K562 (cell line): ENCODE measurements around the gene EEF1A2. TPM values are rescaled to one million over a fixed set of nuclear protein-coding genes. Genes with fewer than 3 reads are reported as not detected.

Source experiments
- ATAC-seq: fragments of 200-7000 bp; cut with Tn5 transposase; 3 replicates; pipeline ENCODE4 v1.9.1; 2020; ENCODE audit warnings: moderate library complexity
- BruUV-seq: library from RNA; stranded (reverse); fragments of 400-500 nt; replicated peaks from 2 replicates; lab custom pipeline; 2021; lab: Mats Ljungman, UMichigan
- CTCF ChIA-PET: fragments of 300-600 bp; formaldehyde crosslinking; extraction: SDS; loops from one replicate; lab custom pipeline; 2021; ENCODE audit warnings: low intra/inter-chr PET ratio; lab: Yijun Ruan, JAX
- POLR2A ChIA-PET: fragments of 300-600, 350-650 bp; sonication (Branson Sonifier 250); formaldehyde crosslinking; extraction: SDS; loops from one replicate; lab custom pipeline; 2021; ENCODE audit warnings: antibody characterized with exemption, inconsistent platforms; lab: Yijun Ruan, JAX
- DNase-seq, 4 experiments: peaks; one replicate each; pipeline versions ENCODE4 v3.0.0 to v3.0.0-alpha.2; 2011 to 2018; ENCODE audit warnings: low spot score in 3 of 4, mixed read lengths in 3 of 4; ENCODE audit errors: extremely low read depth in 1 of 4
- FAIRE-seq: peaks from 2 replicates; lab custom pipeline; 2011; peaks lifted over from hg19 to GRCh38; lab: Jason Lieb, UNC
- H2AFZ ChIP-seq: 2 replicates; pipeline ENCODE4 v1.6.0; 2011; ENCODE audit warnings: low read depth, low read length, control low read depth, inconsistent platforms
- H3K27ac ChIP-seq: fragments of 200-600 bp; 3 replicates; pipeline ENCODE4 v1.8.0; 2011; ENCODE audit warnings: low read depth, mild to moderate bottlenecking, control low read depth, inconsistent platforms, low read length, moderate library complexity, mixed read lengths; ENCODE audit errors: extremely low read depth
- H3K27me3 ChIP-seq, 2 experiments: fragments of 300-600 bp in 1 of 2; 2 replicates in 1 of 2; 3 replicates in 1 of 2; pipeline versions ENCODE4 v1.6.0 to v1.8.0; 2011; ENCODE audit warnings: inconsistent platforms in 2 of 2, low read length in 2 of 2, mild to moderate bottlenecking in 1 of 2, mixed read lengths in 1 of 2, moderate library complexity in 1 of 2; ENCODE audit not compliant: control insufficient read depth in 2 of 2, insufficient read depth in 2 of 2
- H3K36me3 ChIP-seq: fragments of 300-600 bp; 3 replicates; pipeline ENCODE4 v1.8.0; 2011; ENCODE audit warnings: mild to moderate bottlenecking, low read length, inconsistent platforms; ENCODE audit not compliant: control insufficient read depth, insufficient read depth
- H3K4me1 ChIP-seq, 2 experiments: fragments of 200-600 bp in 1 of 2; replicated peaks in 1 of 2; 2 replicates in 1 of 2; 3 replicates in 1 of 2; pipeline versions ENCODE4 v1.5.1 to v1.8.0; 2011; ENCODE audit warnings: inconsistent platforms in 2 of 2, low read length in 2 of 2, mild to moderate bottlenecking in 1 of 2, mixed read lengths in 1 of 2, moderate library complexity in 1 of 2; ENCODE audit not compliant: control insufficient read depth in 2 of 2, insufficient read depth in 2 of 2
- H3K4me2 ChIP-seq: 2 replicates; pipeline ENCODE4 v1.6.1; 2011; ENCODE audit warnings: low read length, control low read depth, inconsistent platforms, mixed read lengths; ENCODE audit not compliant: insufficient read depth
- H3K4me3 ChIP-seq: fragments of 200-600 bp; sonication (generic), shearing (Covaris generic); 2 replicates; pipeline ENCODE4 v1.5.1; 2016; ENCODE audit warnings: control low read depth, inconsistent platforms
- H3K79me2 ChIP-seq: fragments of 200-600 bp; 3 replicates; pipeline ENCODE4 v1.8.0; 2011; ENCODE audit warnings: low read length, inconsistent platforms; ENCODE audit not compliant: control insufficient read depth, insufficient read depth
- H3K9ac ChIP-seq, 2 experiments: 2 replicates each; pipeline versions ENCODE4 v1.6.0 to v1.6.1; 2011; ENCODE audit warnings: low read depth in 2 of 2, low read length in 2 of 2, control low read depth in 1 of 2, inconsistent platforms in 1 of 2, mild to moderate bottlenecking in 1 of 2, mixed read lengths in 1 of 2; ENCODE audit not compliant: insufficient read depth in 1 of 2
- H3K9me1 ChIP-seq: one replicate; pipeline ENCODE4 v1.6.0; 2011; ENCODE audit warnings: inconsistent platforms, mild to moderate bottlenecking, low read length, moderate library complexity; ENCODE audit not compliant: control insufficient read depth, insufficient read depth
- H3K9me3 ChIP-seq: replicated peaks from 2 replicates; pipeline ENCODE4 v1.5.1; 2011; ENCODE audit warnings: low read depth, low read length, inconsistent platforms; ENCODE audit not compliant: control insufficient read depth, insufficient read depth
- H4K20me1 ChIP-seq: replicated peaks from 2 replicates; pipeline ENCODE4 v1.6.1; 2011; ENCODE audit warnings: low read length, inconsistent platforms, mixed read lengths; ENCODE audit not compliant: control insufficient read depth, insufficient read depth
- KDM1A ChIP-seq, 2 experiments: fragments of 450-650 bp; IDR thresholded peaks; 2 replicates each; pipeline ENCODE4 v1.6.1; 2016; ENCODE audit warnings: mild to moderate bottlenecking in 2 of 2
- PRDM10 ChIP-seq: fragments of 450-650 bp; IDR thresholded peaks from 2 replicates; pipeline ENCODE4 v1.6.1; 2018; ENCODE audit not compliant: partially characterized antibody
- SNAPC5 ChIP-seq: fragments of 250-450 bp; sonication (Bioruptor Pico); IDR thresholded peaks from 2 replicates; pipeline ENCODE4 v1.8.0; 2021; ENCODE audit warnings: moderate library complexity, mild to moderate bottlenecking, inconsistent platforms
- ZNF445 ChIP-seq: fragments of 250-450 bp; sonication (Bioruptor Pico); IDR thresholded peaks from 2 replicates; pipeline ENCODE4 v1.4.0; 2020; ENCODE audit warnings: low read depth, mild to moderate bottlenecking, moderate library complexity
- ZNF518B ChIP-seq: fragments of 250-450 bp; sonication (Bioruptor Pico); IDR thresholded peaks from 2 replicates; pipeline ENCODE4 v1.5.0; 2021; ENCODE audit warnings: mild to moderate bottlenecking, moderate library complexity
- WGBS: fragments of 100-300 bp; shearing (Covaris generic); methylation state at CpG from one replicate; pipeline ENCODE4 v1.1.6; 2016; ENCODE audit warnings: low coverage, mixed read lengths; ENCODE audit not compliant: insufficient coverage; ENCODE audit errors: missing lambda C conversion rate; 5-methylcytosine and 5-hydroxymethylcytosine counted together
- in situ Hi-C: fragments of 300-500 bp; cut with MboI; formaldehyde crosslinking; loops from 4 replicates; pipeline ENCODE4 v1.15.0; 2018; ENCODE audit warnings: inconsistent platforms, mixed read lengths
- intact Hi-C: fragments of 100-400 bp; cut with micrococcal nuclease; formaldehyde crosslinking; loops from 2 replicates; pipeline ENCODE4 v1.14.2; 2022
- polyA plus RNA-seq, 8 experiments: library from polyadenylated mRNA; depleted of rRNA in 4 of 8; stranded (reverse) in 5 of 8; unstranded in 3 of 8; fragments of >200 nt; fragmentation: Nextera tagmentation in 2 of 8; fragmentation: Illumina TruSeq in 1 of 8; extraction: Ambion mirVana in 2 of 8; extraction: Trizol in 1 of 8; gene quantifications; 2 replicates each; pipeline versions ENCODE4 v1.2.1 to v1.2.3, GENCODE V29; 2011 to 2014; ENCODE audit warnings: inconsistent platforms in 1 of 8, missing spikeins in 1 of 8
- total RNA-seq, 7 experiments: library from RNA; depleted of rRNA in 6 of 7; stranded (reverse); fragments of >200 nt in 6 of 7; fragmentation: Illumina TruSeq in 2 of 7; extraction: Trizol in 2 of 7; gene quantifications; 2 replicates each; pipeline versions ENCODE4 v1.2.1 to v1.2.3, GENCODE V29; 2011 to 2021; ENCODE audit warnings: low replicate concordance in 1 of 7
- TF ChIP-seq, protein P1 (sequence below): sonication (generic); formaldehyde crosslinking; IDR thresholded peaks from 2 replicates; pipeline ENCODE4 v1.8.0; 2022; ENCODE audit warnings: mild to moderate bottlenecking, missing genetic modification reagents

The EEF1A2 gene
- total and polyA plus RNA-seq, 9 of the 15 experiments (the other 6 are each of a cell fraction or from before 2014, with no cell fraction given) = 0.04 to 29.6 (median 11.5) TPM

DNA sequence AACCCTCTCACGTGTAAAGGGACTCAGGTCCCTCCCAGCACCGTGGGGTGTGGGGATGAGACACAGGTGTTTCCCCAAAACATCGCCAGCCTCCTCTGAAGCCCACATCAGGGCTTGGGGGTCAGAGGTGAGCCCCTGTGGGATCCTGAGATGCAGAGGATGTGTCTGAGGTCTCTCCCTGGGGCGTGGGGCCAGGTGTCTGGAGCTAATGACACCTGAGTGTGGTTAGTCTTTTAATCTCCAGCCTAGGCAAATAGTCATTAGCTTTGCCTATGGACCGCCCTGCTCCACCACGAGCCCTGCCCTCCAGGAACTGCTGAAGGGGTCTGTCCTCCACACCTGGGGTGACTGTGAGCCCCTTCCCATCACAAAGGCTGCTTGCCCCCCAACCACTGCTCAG lies 46.9 kb upstream of the EEF1A2 start:
- DNase-seq = no peak
- H3K36me3 ChIP-seq = no peaks in the 10 kb centered on the region
- no peak for FAIRE-seq
- no peaks in the 10 kb centered on the region for H3K9me3 ChIP-seq
- no peak for ATAC-seq
- no peaks in the 10 kb centered on the region for H3K79me2 ChIP-seq
- no peak overlapping the region for H3K4me2 ChIP-seq
- H2AFZ ChIP-seq = no peak overlapping the region
- in situ Hi-C loops (no loop called here), intact Hi-C loops (no loop called here)
- TF ChIP-seq ZNF445 (CRISPR knock-in tag) (no peak), SNAPC5 (no peak), ZNF518B (CRISPR knock-in tag) (no peak), KDM1A (IDR thresholded peaks at IDR 0.05) (no peak), PRDM10 (no peak)
- TF ChIP-seq, protein P1, sequence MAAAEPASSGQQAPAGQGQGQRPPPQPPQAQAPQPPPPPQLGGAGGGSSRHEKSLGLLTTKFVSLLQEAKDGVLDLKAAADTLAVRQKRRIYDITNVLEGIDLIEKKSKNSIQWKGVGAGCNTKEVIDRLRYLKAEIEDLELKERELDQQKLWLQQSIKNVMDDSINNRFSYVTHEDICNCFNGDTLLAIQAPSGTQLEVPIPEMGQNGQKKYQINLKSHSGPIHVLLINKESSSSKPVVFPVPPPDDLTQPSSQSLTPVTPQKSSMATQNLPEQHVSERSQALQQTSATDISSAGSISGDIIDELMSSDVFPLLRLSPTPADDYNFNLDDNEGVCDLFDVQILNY (CRISPR knock-in tag) = no peak
- H3K4me1 ChIP-seq = peaks cover 0 to 80% of the 10 kb centered on the region in 2 experiments; a peak in 3 of 5 replicates
- H4K20me1 ChIP-seq = no peaks in the 10 kb centered on the region
- BruUV-seq = no TSS peak
- peaks cover 0 to 42% of the 10 kb centered on the region in 2 experiments; a peak in 4 of 5 replicates for H3K27me3 ChIP-seq
- H3K4me3 ChIP-seq = no peak overlapping the region
- CTCF ChIA-PET = no interaction called here
- WGBS = 9% methylated on average over 6 of the region's 6 CpGs
- no peaks in the 10 kb centered on the region for H3K9me1 ChIP-seq
- POLR2A ChIA-PET = interaction anchor here (0.9 to 1.4 kb wide), 3 partner anchors 9 to 123 kb away, joined by 3 read pairs; no protein-coding TSS in a partner anchor
- 0 out of 4 replicates have a peak overlapping the region, but pooled peaks of 1 of the 2 experiments have one; percentile 16 for H3K9ac ChIP-seq
- no peak overlapping the region for H3K27ac ChIP-seq
